ENCODE results near the gene MTCL3.

Gene MTCL3

DNA sequence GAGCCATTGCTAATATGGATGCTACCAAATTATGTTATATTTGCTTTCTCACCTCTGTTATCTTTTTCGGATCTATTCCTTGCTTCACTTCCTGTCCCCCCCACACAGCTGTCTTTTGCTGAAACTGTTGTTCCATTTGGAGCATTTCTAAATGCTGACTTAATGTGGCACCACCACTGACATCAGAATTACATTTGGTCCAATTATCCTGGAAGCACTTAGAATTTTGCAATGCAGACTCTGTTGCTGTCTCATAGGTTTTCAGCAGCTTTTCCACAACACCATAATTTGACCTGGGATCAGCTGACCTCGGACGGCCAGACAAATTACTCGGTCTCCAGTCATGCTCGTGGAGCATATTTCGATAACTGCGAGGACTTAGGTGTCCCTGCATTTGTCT is 72.8 kb downstream of the MTCL3 start:
- no peak for DNase-seq
- TF ChIP-seq, protein P1, sequence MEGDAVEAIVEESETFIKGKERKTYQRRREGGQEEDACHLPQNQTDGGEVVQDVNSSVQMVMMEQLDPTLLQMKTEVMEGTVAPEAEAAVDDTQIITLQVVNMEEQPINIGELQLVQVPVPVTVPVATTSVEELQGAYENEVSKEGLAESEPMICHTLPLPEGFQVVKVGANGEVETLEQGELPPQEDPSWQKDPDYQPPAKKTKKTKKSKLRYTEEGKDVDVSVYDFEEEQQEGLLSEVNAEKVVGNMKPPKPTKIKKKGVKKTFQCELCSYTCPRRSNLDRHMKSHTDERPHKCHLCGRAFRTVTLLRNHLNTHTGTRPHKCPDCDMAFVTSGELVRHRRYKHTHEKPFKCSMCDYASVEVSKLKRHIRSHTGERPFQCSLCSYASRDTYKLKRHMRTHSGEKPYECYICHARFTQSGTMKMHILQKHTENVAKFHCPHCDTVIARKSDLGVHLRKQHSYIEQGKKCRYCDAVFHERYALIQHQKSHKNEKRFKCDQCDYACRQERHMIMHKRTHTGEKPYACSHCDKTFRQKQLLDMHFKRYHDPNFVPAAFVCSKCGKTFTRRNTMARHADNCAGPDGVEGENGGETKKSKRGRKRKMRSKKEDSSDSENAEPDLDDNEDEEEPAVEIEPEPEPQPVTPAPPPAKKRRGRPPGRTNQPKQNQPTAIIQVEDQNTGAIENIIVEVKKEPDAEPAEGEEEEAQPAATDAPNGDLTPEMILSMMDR (IDR thresholded peaks at IDR 0.05) = no peak
- Histone ChIP-seq H3K36me3 (ENCODE audit: control insufficient read depth, insufficient read depth, low read length) (no peaks in the 10 kb centered on the region), H3K4me3 (ENCODE audit: low read length) (no peak overlapping the region), H3K27ac (ENCODE audit: low read length) (no peak overlapping the region), H3K4me1 (ENCODE audit: control insufficient read depth, insufficient read depth, low read length) (no peaks in the 10 kb centered on the region), H3K9me3 (ENCODE audit: control insufficient read depth, insufficient read depth, low read length) (no peaks in the 10 kb centered on the region), H3K27me3 (ENCODE audit: control insufficient read depth, insufficient read depth, low read length) (no peaks in the 10 kb centered on the region)
- Mint-ChIP-seq H3K4me3 (no peak overlapping the region), H3K9me3 (no peaks in the 10 kb centered on the region), H3K36me3 (no peaks in the 10 kb centered on the region), H3K27me3 (ENCODE audit: low read depth in 2 of 2) (peaks cover 2 to 35% of the 10 kb centered on the region in 2 donors), H3K27ac (no peak overlapping the region), H3K4me1 (no peaks in the 10 kb centered on the region)
- intact Hi-C loops (cut with micrococcal nuclease) = no loop called here
- no peak for ATAC-seq
- WGBS (ENCODE audit: insufficient coverage) = 89% methylated on average over 7 of the region's 7 CpGs

DNA sequence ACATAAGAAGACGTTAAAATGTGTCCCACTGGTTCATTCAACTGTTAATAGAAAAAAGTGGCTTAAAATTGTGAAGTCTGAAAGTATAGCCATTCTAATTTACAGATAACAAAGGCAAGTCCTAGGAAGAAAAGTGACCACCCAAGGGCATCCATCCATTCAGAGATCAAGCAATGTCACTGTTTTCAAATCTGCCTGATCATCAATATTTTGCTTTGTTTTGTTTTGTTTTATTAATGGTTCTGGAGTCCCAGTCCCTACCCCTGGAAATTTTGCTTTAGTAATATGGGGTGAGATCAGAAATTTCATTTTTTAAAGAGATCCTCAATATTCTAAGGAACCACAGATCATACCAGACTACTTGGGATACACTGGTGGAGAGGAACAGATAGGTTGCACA is 77.3 kb downstream of the MTCL3 start:
- no peaks in the 10 kb centered on the region for H3K9me3 ChIP-seq (ENCODE audit: control insufficient read depth, insufficient read depth, low read length)
- H3K4me1 ChIP-seq (ENCODE audit: control insufficient read depth, insufficient read depth, low read length) = no peaks in the 10 kb centered on the region
- H3K27me3 ChIP-seq (ENCODE audit: control insufficient read depth, insufficient read depth, low read length) = no peaks in the 10 kb centered on the region
- no peak overlapping the region for H3K27ac Mint-ChIP-seq
- ATAC-seq (no peak), DNase-seq (no peak)
- H3K36me3 Mint-ChIP-seq = no peaks in the 10 kb centered on the region
- TF ChIP-seq, protein P1 (IDR thresholded peaks at IDR 0.05) = no peak
- H3K36me3 ChIP-seq (ENCODE audit: control insufficient read depth, insufficient read depth, low read length) = no peaks in the 10 kb centered on the region
- no peaks in the 10 kb centered on the region for H3K9me3 Mint-ChIP-seq
- H3K27me3 Mint-ChIP-seq (ENCODE audit: low read depth in 2 of 2) = peaks cover 8 to 22% of the 10 kb centered on the region in 2 donors
- H3K4me3 ChIP-seq (ENCODE audit: low read length) = no peak overlapping the region
- intact Hi-C loops (cut with micrococcal nuclease) = no loop called here
- 80% methylated on average over 1 of the region's 1 CpG for WGBS (ENCODE audit: insufficient coverage)
- no peak overlapping the region for H3K27ac ChIP-seq (ENCODE audit: low read length)
- no peaks in the 10 kb centered on the region for H3K4me1 Mint-ChIP-seq
- no peak overlapping the region for H3K4me3 Mint-ChIP-seq

DNA sequence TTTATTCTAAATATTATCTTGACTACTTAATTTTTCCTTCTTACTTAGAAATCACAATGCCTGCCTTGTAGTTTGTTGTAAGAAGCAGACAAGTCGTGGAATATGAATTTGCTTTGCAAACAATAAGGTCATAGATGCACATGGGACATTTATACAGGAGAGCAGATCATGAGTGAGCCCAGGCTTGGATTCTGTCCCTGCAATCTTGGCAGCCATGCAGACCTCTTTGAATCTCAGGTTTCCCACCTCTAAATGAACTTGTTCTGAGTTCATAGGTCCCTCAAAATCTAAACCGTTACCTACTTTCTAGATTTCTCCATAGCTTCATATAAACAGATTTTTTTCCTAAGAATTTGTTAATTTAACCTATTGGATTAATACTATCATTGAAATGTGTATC is 79.4 kb downstream of the MTCL3 start:
- H3K27me3 Mint-ChIP-seq (ENCODE audit: low read depth in 2 of 2) = peaks cover 6 to 17% of the 10 kb centered on the region in 2 donors
- Histone ChIP-seq H3K27me3 (ENCODE audit: control insufficient read depth, insufficient read depth, low read length) (no peaks in the 10 kb centered on the region), H3K4me1 (ENCODE audit: control insufficient read depth, insufficient read depth, low read length) (no peaks in the 10 kb centered on the region), H3K27ac (ENCODE audit: low read length) (no peak overlapping the region), H3K36me3 (ENCODE audit: control insufficient read depth, insufficient read depth, low read length) (no peaks in the 10 kb centered on the region), H3K9me3 (ENCODE audit: control insufficient read depth, insufficient read depth, low read length) (no peaks in the 10 kb centered on the region), H3K4me3 (ENCODE audit: low read length) (no peak overlapping the region)
- TF ChIP-seq, protein P1 (IDR thresholded peaks at IDR 0.05) = no peak
- intact Hi-C loops (cut with micrococcal nuclease) = no loop called here
- no peak overlapping the region for H3K4me3 Mint-ChIP-seq
- 67% methylated on average over 1 of the region's 2 CpGs for WGBS (ENCODE audit: insufficient coverage)
- no peak overlapping the region for H3K27ac Mint-ChIP-seq
- no peaks in the 10 kb centered on the region for H3K9me3 Mint-ChIP-seq
- no peaks in the 10 kb centered on the region for H3K4me1 Mint-ChIP-seq
- DNase-seq (no peak), ATAC-seq (no peak)
- no peaks in the 10 kb centered on the region for H3K36me3 Mint-ChIP-seq

DNA sequence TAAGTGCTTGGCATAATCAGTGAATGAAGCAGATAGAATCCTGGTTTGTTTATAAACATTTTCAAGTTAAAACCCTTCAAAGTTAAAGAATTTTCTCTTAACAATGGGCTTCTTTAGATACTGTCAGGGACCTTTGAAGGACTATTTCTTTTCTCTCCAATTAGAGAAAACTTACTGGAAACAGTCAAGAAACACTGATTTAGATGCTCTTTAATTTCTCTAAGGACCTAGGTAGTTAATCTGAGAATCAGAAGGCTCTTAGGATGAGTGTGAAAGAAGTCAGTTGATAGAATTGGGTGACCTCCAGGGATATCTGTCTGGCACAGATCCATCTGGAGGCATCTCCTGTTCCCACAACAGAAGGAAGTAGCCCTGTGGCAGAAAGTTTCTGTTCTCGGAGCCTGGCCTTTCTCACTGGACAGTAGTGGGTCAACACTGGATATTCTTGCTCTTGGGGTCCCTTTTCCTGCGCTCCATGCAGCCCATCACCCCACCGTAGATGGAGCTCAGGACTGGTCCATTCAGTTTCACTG is 82.5 kb downstream of the MTCL3 start:
- Mint-ChIP-seq H3K27ac (no peak overlapping the region), H3K36me3 (no peaks in the 10 kb centered on the region), H3K27me3 (ENCODE audit: low read depth in 2 of 2) (peaks cover 2 to 6% of the 10 kb centered on the region in 2 donors), H3K4me1 (no peaks in the 10 kb centered on the region), H3K9me3 (no peaks in the 10 kb centered on the region), H3K4me3 (no peak overlapping the region)
- no peaks in the 10 kb centered on the region for H3K36me3 ChIP-seq (ENCODE audit: control insufficient read depth, insufficient read depth, low read length)
- H3K4me3 ChIP-seq (ENCODE audit: low read length) = no peak overlapping the region
- WGBS (ENCODE audit: insufficient coverage) = 89% methylated on average over 3 of the region's 3 CpGs
- no peaks in the 10 kb centered on the region for H3K9me3 ChIP-seq (ENCODE audit: control insufficient read depth, insufficient read depth, low read length)
- TF ChIP-seq, protein P1 (IDR thresholded peaks at IDR 0.05) = no peak
- H3K27me3 ChIP-seq (ENCODE audit: control insufficient read depth, insufficient read depth, low read length) = no peaks in the 10 kb centered on the region
- no peak overlapping the region for H3K27ac ChIP-seq (ENCODE audit: low read length)
- H3K4me1 ChIP-seq (ENCODE audit: control insufficient read depth, insufficient read depth, low read length) = no peaks in the 10 kb centered on the region
- DNase-seq = no peak
- ATAC-seq = no peak
- intact Hi-C loops (cut with micrococcal nuclease) = no loop called here
